HepG2 (cell line): ENCODE data around the gene EFCAB8. TPM values are rescaled to one million over a fixed set of nuclear protein-coding genes. Genes with fewer than 3 reads are reported as not detected.
A peak's percentile ranks its signal among the peaks of the same experiment; 100 is the strongest.

Source experiments
- ETS1 ChIP-seq: sonication (generic); formaldehyde crosslinking; IDR thresholded peaks from 2 replicates; pipeline ENCODE4 v1.4.0; 2020; ENCODE audit warnings: missing genetic modification reagents
- EZH2 ChIP-seq: conservative IDR thresholded peaks from 2 replicates; pipeline ENCODE4 v1.6.1; 2012; ENCODE audit warnings: mild to moderate bottlenecking, low read depth, low read length, moderate library complexity
- FOXK1 ChIP-seq: sonication (generic); formaldehyde crosslinking; IDR thresholded peaks from 2 replicates; pipeline ENCODE4 v1.4.0; 2020; ENCODE audit warnings: low read depth, missing genetic modification reagents, borderline replicate concordance
- FOXM1 ChIP-seq: sonication (generic); formaldehyde crosslinking; IDR thresholded peaks from 2 replicates; pipeline ENCODE4 v1.5.0; 2020; ENCODE audit warnings: missing genetic modification reagents
- GTF3A ChIP-seq: sonication (generic); formaldehyde crosslinking; conservative IDR thresholded peaks from 2 replicates; pipeline ENCODE4 v1.4.0; 2020; ENCODE audit warnings: mild to moderate bottlenecking, missing genetic modification reagents
- HBP1 ChIP-seq: IDR thresholded peaks from 2 replicates; pipeline ENCODE4 v1.6.1; 2016; ENCODE audit warnings: low read depth, control low read depth
- HMG20B ChIP-seq: conservative IDR thresholded peaks from 2 replicates; pipeline ENCODE4 v1.6.1; 2016; ENCODE audit warnings: missing genetic modification reagents, missing compliant biosample characterization
- HNF1B ChIP-seq: sonication (generic); formaldehyde crosslinking; IDR thresholded peaks from 2 replicates; pipeline ENCODE4 v1.5.1; 2020; ENCODE audit warnings: mild to moderate bottlenecking, moderate library complexity, missing genetic modification reagents
- KLF11 ChIP-seq: IDR thresholded peaks from 2 replicates; pipeline ENCODE4 v1.6.1; 2016; ENCODE audit warnings: missing compliant biosample characterization
- PHB2 ChIP-seq: fragments of 450-650 bp; IDR thresholded peaks from 2 replicates; pipeline ENCODE4 v1.6.1; 2018; ENCODE audit not compliant: partially characterized antibody
- RBM22 ChIP-seq: fragments of 200-400 bp; formaldehyde crosslinking; optimal IDR thresholded peaks from 2 replicates; pipeline ENCODE3; 2017; ENCODE audit warnings: mild to moderate bottlenecking, low read length, moderate library complexity
- SUZ12 ChIP-seq: fragments of 150-350 bp; IDR thresholded peaks from 2 replicates; pipeline ENCODE4 v1.6.1; 2014; ENCODE audit warnings: low read depth, low read length
- ZFP90 ChIP-seq: sonication (generic); formaldehyde crosslinking; IDR thresholded peaks from 2 replicates; pipeline ENCODE4 v1.8.0; 2022; ENCODE audit warnings: missing genetic modification reagents, mild to moderate bottlenecking, inconsistent platforms, borderline replicate concordance
- ZMYM3 ChIP-seq: sonication (generic); formaldehyde crosslinking; IDR thresholded peaks from 2 replicates; pipeline ENCODE4 v1.5.1; 2020; ENCODE audit warnings: mild to moderate bottlenecking, missing genetic modification reagents
- ZNF30 ChIP-seq: sonication (generic); formaldehyde crosslinking; IDR thresholded peaks from 2 replicates; pipeline ENCODE4 v1.5.0; 2020; ENCODE audit warnings: mild to moderate bottlenecking, missing genetic modification reagents
- ZNF556 ChIP-seq: sonication (generic); formaldehyde crosslinking; IDR thresholded peaks from 2 replicates; pipeline ENCODE4 v1.4.0; 2020; ENCODE audit warnings: mild to moderate bottlenecking, missing genetic modification reagents, borderline replicate concordance
- ZNF687 ChIP-seq: sonication (generic); formaldehyde crosslinking; IDR thresholded peaks from 2 replicates; pipeline ENCODE4 v1.5.1; 2020; ENCODE audit warnings: mild to moderate bottlenecking, missing genetic modification reagents, moderate library complexity
- ZSCAN5A ChIP-seq: sonication (generic); formaldehyde crosslinking; IDR thresholded peaks from 2 replicates; pipeline ENCODE4 v1.8.0; 2022; ENCODE audit warnings: mild to moderate bottlenecking, missing genetic modification reagents, borderline replicate concordance
- polyA plus RNA-seq, 8 experiments: library from polyadenylated mRNA; depleted of rRNA in 3 of 8; stranded (reverse) in 7 of 8; unstranded in 1 of 8; fragments of >200 nt; fragmentation: Illumina TruSeq in 4 of 8; extraction: Trizol in 4 of 8; gene quantifications; 2 replicates each; pipeline versions ENCODE4 v1.2.1 to v1.2.3, GENCODE V29; 2011 to 2016; ENCODE audit warnings: low read depth in 4 of 8, missing spikeins in 1 of 8, mixed read lengths in 1 of 8; ENCODE audit not compliant: insufficient read depth in 1 of 8
- total RNA-seq, 5 experiments: library from RNA; depleted of rRNA; stranded (reverse); fragments of >200 nt; fragmentation: Illumina TruSeq; extraction: Trizol; gene quantifications; 2 replicates each; pipeline ENCODE4 v1.2.3, GENCODE V29; 2016; ENCODE audit warnings: low read depth in 1 of 5

The EFCAB8 gene
- total and polyA plus RNA-seq, 2 of the 13 experiments (the other 11 are each of a cell fraction or from before 2014, with no cell fraction given): 0.15 to 0.22 TPM

- TF ChIP-seq ZSCAN5A (CRISPR knock-in tag) (no peak), EZH2 (no peak), ZFP90 (no peak), KLF11 (CRISPR knock-in tag) (no peak), FOXK1 (no peak), RBM22 (no peak), ZMYM3 (CRISPR knock-in tag) (peak; percentile 86; the same call in 1 of the 2 replicates), HBP1 (CRISPR knock-in tag) (no peak), ZNF687 (CRISPR knock-in tag) (peak; percentile 37), HNF1B (CRISPR knock-in tag) (peak; percentile 53; the same call in 1 of the 2 replicates), PHB2 (no peak), ZNF556 (CRISPR knock-in tag) (no peak), FOXM1 (CRISPR knock-in tag) (no peak), SUZ12 (no peak), HMG20B (CRISPR knock-in tag) (no peak), GTF3A (CRISPR knock-in tag) (no peak), ETS1 (CRISPR knock-in tag) (no peak), ZNF30 (CRISPR knock-in tag) (no peak)
These were observed 124.1 kb downstream of the EFCAB8 start (continued) for GRCh38 chr20:32982617-32983458.
